ENCODE results near the gene P2RX1. TPM values are rescaled to one million over a fixed set of nuclear protein-coding genes. Genes with fewer than 3 reads are reported as not detected.

The P2RX1 gene
- total RNA-seq, 6 experiments from 2014 or later, result 0.50 to 0.78 (median 0.58) TPM; not detected in 1

DNA sequence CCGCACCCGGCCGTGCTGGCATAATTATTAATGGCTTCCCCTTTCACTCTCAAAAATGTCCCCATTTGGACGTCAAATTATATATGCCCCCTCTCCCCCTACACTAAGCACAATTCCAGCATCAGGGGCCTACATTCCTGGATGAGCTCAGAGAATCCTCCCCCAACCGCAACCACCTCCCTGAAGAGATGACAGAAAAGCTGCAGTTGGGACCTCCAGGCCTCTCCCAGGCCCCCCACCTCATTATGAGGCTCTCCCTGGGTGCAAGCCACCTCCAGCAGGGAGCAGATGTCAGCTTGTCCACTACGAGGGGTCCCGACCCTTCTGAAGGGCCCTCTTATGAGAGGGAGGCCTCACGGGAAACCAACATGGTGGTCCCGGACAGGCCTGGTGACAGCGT is 51.7 kb downstream of the P2RX1 start:
- Histone ChIP-seq H3K27me3 (no peaks in the 10 kb centered on the region), H3K4me1 (no peaks in the 10 kb centered on the region), H3K36me3 (no peaks in the 10 kb centered on the region), H3K9me3 (no peaks in the 10 kb centered on the region), H3K27ac (no peak overlapping the region), H3K4me3 (no peak overlapping the region)
- TF ChIP-seq, protein P1, sequence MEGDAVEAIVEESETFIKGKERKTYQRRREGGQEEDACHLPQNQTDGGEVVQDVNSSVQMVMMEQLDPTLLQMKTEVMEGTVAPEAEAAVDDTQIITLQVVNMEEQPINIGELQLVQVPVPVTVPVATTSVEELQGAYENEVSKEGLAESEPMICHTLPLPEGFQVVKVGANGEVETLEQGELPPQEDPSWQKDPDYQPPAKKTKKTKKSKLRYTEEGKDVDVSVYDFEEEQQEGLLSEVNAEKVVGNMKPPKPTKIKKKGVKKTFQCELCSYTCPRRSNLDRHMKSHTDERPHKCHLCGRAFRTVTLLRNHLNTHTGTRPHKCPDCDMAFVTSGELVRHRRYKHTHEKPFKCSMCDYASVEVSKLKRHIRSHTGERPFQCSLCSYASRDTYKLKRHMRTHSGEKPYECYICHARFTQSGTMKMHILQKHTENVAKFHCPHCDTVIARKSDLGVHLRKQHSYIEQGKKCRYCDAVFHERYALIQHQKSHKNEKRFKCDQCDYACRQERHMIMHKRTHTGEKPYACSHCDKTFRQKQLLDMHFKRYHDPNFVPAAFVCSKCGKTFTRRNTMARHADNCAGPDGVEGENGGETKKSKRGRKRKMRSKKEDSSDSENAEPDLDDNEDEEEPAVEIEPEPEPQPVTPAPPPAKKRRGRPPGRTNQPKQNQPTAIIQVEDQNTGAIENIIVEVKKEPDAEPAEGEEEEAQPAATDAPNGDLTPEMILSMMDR (IDR thresholded peaks at IDR 0.05), result no peak
- TF ChIP-seq POLR2A (IDR thresholded peaks at IDR 0.05), result no peak
- 78% methylated on average over 9 of the region's 10 CpGs for WGBS (ENCODE audit: insufficient coverage, low coverage, low lambda C conversion rate, missing lambda C conversion rate)
- ATAC-seq, result no peak
- intact Hi-C loops (cut with DNase I), result no loop called here
- DNase-seq, result no peak

DNA sequence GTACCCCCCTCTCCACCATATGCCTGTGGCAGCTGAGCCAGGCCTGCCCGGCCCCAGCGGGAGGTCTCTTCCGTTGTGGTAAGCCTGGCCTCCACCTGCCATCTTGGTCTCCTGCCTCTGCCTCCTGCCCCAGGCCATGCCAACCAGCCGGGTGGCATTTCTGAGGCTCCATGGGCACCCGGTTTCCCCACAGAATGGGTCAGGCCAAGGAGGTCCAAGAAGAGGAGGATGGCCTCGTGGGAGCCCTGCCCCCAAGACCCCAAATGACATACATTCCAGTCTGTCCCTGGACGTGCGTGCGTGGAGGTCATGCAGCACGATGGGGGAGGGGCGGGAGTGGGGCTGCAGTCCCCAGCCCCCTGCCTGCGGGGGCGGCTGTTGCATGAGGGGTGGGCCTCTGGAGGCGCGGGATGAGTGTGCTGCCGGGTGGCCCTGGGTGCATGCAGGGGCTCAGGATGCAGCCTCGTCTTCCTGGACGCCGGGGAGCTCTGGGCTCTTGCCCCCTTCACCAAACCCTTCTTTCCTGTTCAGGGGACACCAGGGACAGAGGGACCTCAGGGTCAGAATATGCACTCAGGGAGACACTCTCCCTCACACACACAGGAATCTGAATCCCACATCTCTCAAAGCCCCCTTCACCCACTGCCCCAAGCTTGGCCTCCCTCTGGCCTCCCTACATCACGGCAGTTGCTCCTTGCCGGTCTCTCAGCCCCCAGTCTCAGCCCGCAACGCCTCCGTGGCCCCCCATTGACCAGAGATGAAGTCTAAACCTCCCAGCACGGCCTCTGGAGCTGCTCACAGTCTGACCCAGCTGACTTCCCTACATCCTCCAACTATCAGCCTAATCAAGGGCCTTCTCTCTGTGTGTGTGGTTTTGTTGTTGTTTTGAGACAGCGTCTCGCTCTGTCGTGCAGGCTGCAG is 54.2 kb downstream of the P2RX1 start:
- no peaks in the 10 kb centered on the region for H3K27me3 ChIP-seq
- DNase-seq (peak in 1 of 3 donors; percentile 42), ATAC-seq (no peak)
- H3K4me3 ChIP-seq, result no peak overlapping the region
- H3K36me3 ChIP-seq, result no peaks in the 10 kb centered on the region
- WGBS (ENCODE audit: insufficient coverage, low coverage, low lambda C conversion rate, missing lambda C conversion rate), result 78% methylated on average over 7 of the region's 28 CpGs
- no peaks in the 10 kb centered on the region for H3K4me1 ChIP-seq
- intact Hi-C loops (cut with DNase I), result no loop called here
- no peak for TF ChIP-seq POLR2A (IDR thresholded peaks at IDR 0.05)
- TF ChIP-seq, protein P1 (IDR thresholded peaks at IDR 0.05), result no peak
- H3K9me3 ChIP-seq, result no peaks in the 10 kb centered on the region
- no peak overlapping the region for H3K27ac ChIP-seq

DNA sequence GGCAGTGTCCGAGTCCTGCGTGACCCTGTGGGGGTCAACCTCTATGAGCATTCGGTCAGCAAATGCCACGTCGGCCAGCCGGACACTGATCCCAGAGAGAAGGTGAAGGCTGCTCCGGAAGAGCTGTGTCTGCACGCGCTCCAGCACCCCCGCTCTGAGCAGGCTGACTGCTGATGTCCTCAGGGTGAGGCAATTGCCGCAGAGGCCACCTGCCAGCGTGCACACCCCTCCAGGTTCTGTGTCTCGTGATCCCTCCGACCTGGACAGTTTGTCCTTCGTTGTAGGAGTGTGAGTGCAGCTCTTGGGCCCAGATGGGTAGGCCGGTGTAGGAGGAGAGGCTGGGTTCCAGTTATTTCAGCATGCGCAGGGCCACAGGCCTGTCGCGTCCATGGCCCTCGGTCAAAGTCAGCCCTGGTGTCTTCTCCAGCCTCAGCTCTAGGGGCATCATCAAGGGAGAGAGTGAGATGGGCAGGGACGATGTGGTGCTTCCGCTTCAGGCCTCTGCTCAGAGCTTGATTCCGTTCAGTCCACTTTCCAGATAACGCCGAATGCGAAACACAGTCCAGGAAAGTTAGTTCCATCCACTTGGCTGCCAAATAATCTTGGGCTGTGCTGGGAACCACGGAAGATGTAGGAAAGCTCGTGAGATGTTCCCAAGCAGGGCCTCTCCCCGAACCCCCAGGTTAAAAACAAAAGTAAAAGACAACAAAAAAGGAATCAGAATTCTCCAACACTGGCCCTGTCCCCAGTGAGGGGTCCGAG is 55.1 kb downstream of the P2RX1 start:
- WGBS (ENCODE audit: insufficient coverage, low coverage, low lambda C conversion rate, missing lambda C conversion rate), result 75% methylated on average over 2 of the region's 30 CpGs
- TF ChIP-seq POLR2A (IDR thresholded peaks at IDR 0.05), result no peak
- TF ChIP-seq, protein P1 (IDR thresholded peaks at IDR 0.05), result no peak

GRCh38 chr17:3859940-3860339 is 56.3 kb downstream of the P2RX1 start:
- no peak overlapping the region for H3K4me3 ChIP-seq
- H3K27ac ChIP-seq, result no peak overlapping the region
- intact Hi-C loops (cut with DNase I), result no loop called here
- ATAC-seq (no peak), DNase-seq (peak in 1 of 3 donors; percentile 37)
- no peaks in the 10 kb centered on the region for H3K9me3 ChIP-seq
- H3K36me3 ChIP-seq, result no peaks in the 10 kb centered on the region
- H3K4me1 ChIP-seq, result no peaks in the 10 kb centered on the region
- WGBS (ENCODE audit: insufficient coverage, low coverage, low lambda C conversion rate, missing lambda C conversion rate), result 55% methylated on average over 4 of the region's 9 CpGs
- H3K27me3 ChIP-seq, result no peaks in the 10 kb centered on the region
- TF ChIP-seq, protein P1 (IDR thresholded peaks at IDR 0.05), result no peak
- no peak for TF ChIP-seq POLR2A (IDR thresholded peaks at IDR 0.05)

More for the DNA sequence above, 55.1 kb downstream of the P2RX1 start:
- ATAC-seq (no peak), DNase-seq (peak in 1 of 3 donors; percentile 33)
- Histone ChIP-seq H3K9me3 (no peaks in the 10 kb centered on the region), H3K4me1 (no peaks in the 10 kb centered on the region), H3K4me3 (no peak overlapping the region), H3K27me3 (no peaks in the 10 kb centered on the region), H3K27ac (no peak overlapping the region), H3K36me3 (no peaks in the 10 kb centered on the region)
- intact Hi-C loops (cut with DNase I), result no loop called here
